Prostate gland (tissue), 2 donors: Measurements from ENCODE around the gene C2orf72. TPM values are rescaled to one million over a fixed set of nuclear protein-coding genes. Genes with fewer than 3 reads are reported as not detected.

Experiments used
- DNase-seq: peaks from one replicate; pipeline ENCODE4 v3.0.0-alpha.2; 2019; ENCODE audit warnings: low spot score
- H3K27ac ChIP-seq, 2 donors: fragments of 200-600 bp; sonication (generic); 2 replicates each; pipeline ENCODE4 v1.5.1; 2017 to 2019
- H3K27me3 ChIP-seq: fragments of 200-600 bp; sonication (generic); replicated peaks from 2 replicates; pipeline ENCODE4 v1.5.1; 2019; ENCODE audit not compliant: insufficient read depth
- H3K36me3 ChIP-seq, 2 donors: fragments of 200-600 bp; sonication (generic); 1 replicate in 1 of 2; 2 replicates in 1 of 2; pipeline versions ENCODE4 v1.5.1 to v1.8.1; 2017 to 2019
- H3K4me1 ChIP-seq: fragments of 200-600 bp; sonication (generic); replicated peaks from 2 replicates; pipeline ENCODE4 v1.5.1; 2019
- H3K4me3 ChIP-seq, 2 donors: fragments of 200-600 bp; sonication (generic); 2 replicates each; pipeline ENCODE4 v1.5.1; 2017 to 2019
- H3K9me3 ChIP-seq: fragments of 200-600 bp; sonication (generic); 2 replicates; pipeline ENCODE4 v1.5.1; 2017
- CTCF ChIP-seq, 4 experiments: fragments of 200-600 bp in 2 of 4; fragments of 450-650 bp in 2 of 4; sonication (generic) in 2 of 4; IDR thresholded peaks; 1 replicate in 3 of 4; 2 replicates in 1 of 4; pipeline ENCODE4 v1.5.1; 2016 to 2019; ENCODE audit warnings: antibody characterized with exemption in 4 of 4, mild to moderate bottlenecking in 2 of 4, moderate library complexity in 2 of 4
- POLR2A ChIP-seq: fragments of 450-650 bp; IDR thresholded peaks from one replicate; pipeline ENCODE4 v1.6.1; 2016; ENCODE audit warnings: antibody characterized with exemption, mild to moderate bottlenecking
- POLR2AphosphoS5 ChIP-seq: sonication (generic); formaldehyde crosslinking; IDR thresholded peaks from one replicate; pipeline ENCODE4 v1.6.1; 2017; ENCODE audit warnings: antibody characterized with exemption
- WGBS: methylation state at CpG from one replicate; pipeline ENCODE4 v1.1.5; 2018; 5-methylcytosine and 5-hydroxymethylcytosine counted together
- intact Hi-C: fragments of 100-400 bp; cut with DNase I; formaldehyde crosslinking; loops from one replicate; pipeline ENCODE4 v1.14.2; 2022
- total RNA-seq, 2 donors: library from RNA; depleted of rRNA; stranded (reverse); fragments of >200 nt; gene quantifications; one replicate each; pipeline ENCODE4 v1.1.0, GENCODE V29; 2016

The C2orf72 gene
- total RNA-seq, 2 donors from 2014 or later, result 7.2 to 13.0 TPM

GRCh38 chr2:231047274-231047922, 10.1 kb downstream of the C2orf72 start:
- DNase-seq, result no peak
- H3K27me3 ChIP-seq, result no peaks in the 10 kb centered on the region
- no peaks in the 10 kb centered on the region for H3K36me3 ChIP-seq
- no peaks in the 10 kb centered on the region for H3K9me3 ChIP-seq
- H3K27ac ChIP-seq, result no peak overlapping the region
- peaks cover 4% of the 10 kb centered on the region for H3K4me1 ChIP-seq
- TF ChIP-seq POLR2AphosphoS5, result no peak
- no peak for TF ChIP-seq CTCF (IDR thresholded peaks at IDR 0.05)
- TF ChIP-seq POLR2A, result no peak
- intact Hi-C loops, result no loop called here
- WGBS, result 56% methylated on average over 8 of the region's 8 CpGs
- H3K4me3 ChIP-seq, result no peak overlapping the region

- 67% methylated on average over 10 of the region's 10 CpGs for WGBS
- Histone ChIP-seq H3K27ac (no peak overlapping the region), H3K27me3 (no peaks in the 10 kb centered on the region), H3K36me3 (no peaks in the 10 kb centered on the region), H3K4me1 (peaks cover 4% of the 10 kb centered on the region), H3K4me3 (no peak overlapping the region), H3K9me3 (no peaks in the 10 kb centered on the region)
- intact Hi-C loops, result no loop called here
- DNase-seq, result no peak
- TF ChIP-seq POLR2AphosphoS5 (no peak), POLR2A (no peak), CTCF (IDR thresholded peaks at IDR 0.05) (no peak)
These were observed 10.9 kb downstream of the C2orf72 start for GRCh38 chr2:231047923-231048915.

- Histone ChIP-seq H3K9me3 (no peaks in the 10 kb centered on the region), H3K36me3 (no peaks in the 10 kb centered on the region), H3K27me3 (no peaks in the 10 kb centered on the region), H3K4me3 (no peak overlapping the region), H3K27ac (no peak overlapping the region), H3K4me1 (peaks cover 4% of the 10 kb centered on the region)
- intact Hi-C loops, result no loop called here
- TF ChIP-seq POLR2A (no peak), CTCF (IDR thresholded peaks at IDR 0.05) (no peak), POLR2AphosphoS5 (no peak)
- DNase-seq, result no peak
- 89% methylated on average over 12 of the region's 12 CpGs for WGBS
These were observed 12.1 kb downstream of the C2orf72 start for GRCh38 chr2:231049286-231050017.

GRCh38 chr2:231050018-231050901, 12.9 kb downstream of the C2orf72 start:
- Histone ChIP-seq H3K4me3 (no peak overlapping the region), H3K27me3 (no peaks in the 10 kb centered on the region), H3K4me1 (peaks cover 4% of the 10 kb centered on the region), H3K9me3 (no peaks in the 10 kb centered on the region), H3K27ac (peak overlapping the region in 1 of 2 donors; percentile 20), H3K36me3 (no peaks in the 10 kb centered on the region)
- 68% methylated on average over 9 of the region's 9 CpGs for WGBS
- no peak for DNase-seq
- intact Hi-C loops, result no loop called here
- TF ChIP-seq POLR2AphosphoS5 (no peak), CTCF (IDR thresholded peaks at IDR 0.05) (no peak), POLR2A (no peak)
